Spleen (tissue), 11 donors: ENCODE results near the gene SLC25A34. TPM values are rescaled to one million over a fixed set of nuclear protein-coding genes. Genes with fewer than 3 reads are reported as not detected.

Experiments used
- DNase-seq: peaks from one replicate; pipeline ENCODE4 v3.0.0-alpha.2; 2020
- H3K27ac ChIP-seq, 8 donors: fragments of 200-600 bp; sonication (generic) in 7 of 8; 1 replicate in 4 of 8; 2 replicates in 4 of 8; pipeline versions ENCODE4 v1.5.0 to v1.8.0; 2016 to 2021; ENCODE audit warnings: inconsistent platforms in 4 of 8, mild to moderate bottlenecking in 4 of 8, moderate library complexity in 1 of 8
- H3K27me3 ChIP-seq, 7 donors: fragments of 200-600 bp; sonication (generic) in 6 of 7; replicated peaks in 1 of 7; 1 replicate in 4 of 7; 2 replicates in 3 of 7; pipeline versions ENCODE4 v1.5.0 to v1.8.0; 2016 to 2021; ENCODE audit warnings: inconsistent platforms in 3 of 7, mild to moderate bottlenecking in 1 of 7
- H3K36me3 ChIP-seq, 6 donors: fragments of 200-600 bp; sonication (generic) in 5 of 6; 1 replicate in 4 of 6; 2 replicates in 2 of 6; pipeline versions ENCODE4 v1.5.0 to v1.8.0; 2016 to 2021; ENCODE audit warnings: inconsistent platforms in 2 of 6
- H3K4me1 ChIP-seq, 6 donors: fragments of 200-600 bp; sonication (generic) in 5 of 6; 1 replicate in 3 of 6; 2 replicates in 3 of 6; pipeline versions ENCODE4 v1.5.0 to v1.8.0; 2016 to 2021; ENCODE audit warnings: inconsistent platforms in 3 of 6
- H3K4me3 ChIP-seq, 8 donors: fragments of 200-600 bp; sonication (generic) in 7 of 8; 1 replicate in 4 of 8; 2 replicates in 4 of 8; pipeline versions ENCODE4 v1.5.0 to v1.8.0; 2016 to 2021; ENCODE audit warnings: inconsistent platforms in 4 of 8, mild to moderate bottlenecking in 4 of 8, moderate library complexity in 2 of 8
- H3K9me3 ChIP-seq, 8 donors: fragments of 200-600 bp; sonication (generic) in 7 of 8; 1 replicate in 4 of 8; 2 replicates in 4 of 8; pipeline versions ENCODE4 v1.5.0 to v1.8.0; 2016 to 2021; ENCODE audit warnings: inconsistent platforms in 4 of 8
- CTCF ChIP-seq, 11 experiments: fragments of 200-600 bp in 7 of 11; fragments of 450-650 bp in 4 of 11; sonication (generic) in 4 of 11; IDR thresholded peaks in 8 of 11; conservative IDR thresholded peaks in 3 of 11; 1 replicate in 7 of 11; 2 replicates in 4 of 11; pipeline versions ENCODE4 v1.4.0 to v1.8.0; 2016 to 2021; ENCODE audit warnings: antibody characterized with exemption in 11 of 11, inconsistent platforms in 4 of 11, mild to moderate bottlenecking in 1 of 11
- POLR2A ChIP-seq, 3 donors: fragments of 450-650 bp; IDR thresholded peaks; one replicate each; pipeline ENCODE4 v1.5.1; 2017; ENCODE audit warnings: antibody characterized with exemption in 3 of 3, mild to moderate bottlenecking in 1 of 3
- POLR2AphosphoS5 ChIP-seq, 3 donors: sonication (generic); formaldehyde crosslinking; IDR thresholded peaks; one replicate each; pipeline ENCODE4 v1.5.1; 2017; ENCODE audit warnings: antibody characterized with exemption in 3 of 3
- WGBS, 5 donors: extraction: QIAGEN DNeasy Blood & Tissue Kit in 3 of 5; methylation state at CpG; one replicate each; pipeline versions ENCODE4 v1.1.5 to v1.1.7; 2013 to 2018; 5-methylcytosine and 5-hydroxymethylcytosine counted together
- intact Hi-C: fragments of 100-400 bp; cut with DNase I; formaldehyde crosslinking; loops from one replicate; pipeline ENCODE4 v1.15.0; 2023; ENCODE audit warnings: low total_unique reads
- polyA plus RNA-seq, 3 donors: library from polyadenylated mRNA; stranded (reverse); fragments of 200-250 nt; gene quantifications; one replicate each; pipeline ENCODE4 v1.2.1, GENCODE V29; 2013
- total RNA-seq, 7 donors: library from RNA; depleted of rRNA in 3 of 7; stranded (reverse); fragments of >200 nt in 3 of 7; fragmentation: NEBNext Ultra II Directional in 4 of 7; extraction: Animal tissue kit (Norgen Biotek cat#: 25700) in 4 of 7; gene quantifications; one replicate each; pipeline versions ENCODE4 v1.1.0 to v1.2.1, GENCODE V29; 2016 to 2021
- donor health status: healthy with polysubstance abuse.
- donor health status: DM: no; HTN: no; CAD: no; lungs with moderate emphysema.
- donor health status: DM: no; HTN: no; CAD: no.
- donor health status: Bipolar disorder and iron deficiency.
- donor health status: healthy.
- donor health status: DM: no; HTN: no; CAD: no.
- donor health status: DM: yes; HTN: yes; CAD: no.

Gene SLC25A34
- total and polyA plus RNA-seq, 10 donors = 0.77 to 3.7 (median 2.5) TPM

DNA sequence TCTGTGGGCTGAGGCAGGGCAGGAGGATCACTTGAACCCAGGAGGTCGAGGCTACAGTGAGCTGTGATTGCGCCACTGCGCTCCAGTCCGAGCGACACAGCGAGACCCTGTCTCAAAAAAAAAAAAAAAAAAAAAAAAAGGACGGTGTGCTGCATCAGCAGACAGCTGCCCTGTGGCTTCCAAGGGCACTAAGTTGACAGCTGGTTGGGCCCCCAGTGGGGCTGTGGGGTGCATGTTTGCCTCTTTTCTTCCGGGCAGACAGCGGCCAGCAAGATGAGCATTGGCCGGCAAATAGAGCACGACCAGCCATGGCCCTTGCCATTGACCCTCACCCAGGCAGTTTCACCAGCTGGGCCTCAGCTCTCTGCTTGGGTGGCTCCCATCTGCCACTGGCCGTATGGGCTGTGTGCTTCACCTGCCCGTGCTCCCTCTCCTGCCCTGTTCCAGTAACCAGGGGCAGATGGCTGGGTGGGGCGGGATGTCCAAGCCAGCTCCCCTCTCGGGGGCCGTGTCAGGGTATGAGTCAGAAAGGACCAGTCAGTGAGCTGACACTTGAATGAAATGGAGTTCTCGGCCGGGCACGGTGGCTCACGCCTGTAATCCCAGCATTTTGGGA, 12.3 kb upstream of the SLC25A34 start:
- intact Hi-C loops = no loop called here
- Histone ChIP-seq H3K27me3 (no peaks in the 10 kb centered on the region), H3K36me3 (peaks cover 8 to 100% (median 86%) of the 10 kb centered on the region in 6 donors), H3K27ac (no peak overlapping the region), H3K9me3 (no peaks in the 10 kb centered on the region), H3K4me1 (peaks cover 0 to 13% (median 5%) of the 10 kb centered on the region in 6 donors), H3K4me3 (no peak overlapping the region)
- no peak for TF ChIP-seq POLR2A (IDR thresholded peaks at IDR 0.05)
- TF ChIP-seq POLR2AphosphoS5 (IDR thresholded peaks at IDR 0.05) = peak in 1 of 3 donors; percentile 46
- 83 to 95% (median 93%) methylated on average over 18 to 20 of the region's 20 CpGs for WGBS, 5 donors
- no peak for DNase-seq

GRCh38 chr1:15724949-15725880, 10.8 kb upstream of the SLC25A34 start:
- TF ChIP-seq CTCF (IDR thresholded peaks at IDR 0.05 in 8 of 11, conservative IDR thresholded peaks at IDR 0.05 in 3 of 11) (no peak), POLR2A (IDR thresholded peaks at IDR 0.05) (no peak), POLR2AphosphoS5 (IDR thresholded peaks at IDR 0.05) (peak in 1 of 3 donors; percentile 40)
- Histone ChIP-seq H3K9me3 (no peaks in the 10 kb centered on the region), H3K27me3 (no peaks in the 10 kb centered on the region), H3K4me3 (no peak overlapping the region), H3K27ac (no peak overlapping the region), H3K4me1 (peaks cover 0 to 21% (median 10%) of the 10 kb centered on the region in 6 donors), H3K36me3 (peaks cover 8 to 100% (median 85%) of the 10 kb centered on the region in 6 donors)
- intact Hi-C loops = no loop called here
- WGBS, 5 donors = 73 to 86% (median 85%) methylated on average over 12 to 26 of the region's 26 CpGs
- DNase-seq = no peak

- Histone ChIP-seq H3K4me1 (peaks cover 0 to 21% (median 10%) of the 10 kb centered on the region in 6 donors), H3K9me3 (no peaks in the 10 kb centered on the region), H3K36me3 (peaks cover 8 to 100% (median 88%) of the 10 kb centered on the region in 6 donors), H3K27ac (no peak overlapping the region), H3K4me3 (no peak overlapping the region), H3K27me3 (no peaks in the 10 kb centered on the region)
- no peak for DNase-seq
- intact Hi-C loops = no loop called here
- no peak for TF ChIP-seq POLR2A (IDR thresholded peaks at IDR 0.05)
- TF ChIP-seq CTCF (IDR thresholded peaks at IDR 0.05 in 8 of 11, conservative IDR thresholded peaks at IDR 0.05 in 3 of 11) = no peak
- no peak for TF ChIP-seq POLR2AphosphoS5 (IDR thresholded peaks at IDR 0.05)
- WGBS, 5 donors = 93 to 98% (median 97%) methylated on average over 7 to 9 of the region's 9 CpGs
Observed at GRCh38 chr1:15726508-15726907, 9.6 kb upstream of the SLC25A34 start.

GRCh38 chr1:15727021-15727420, 9.0 kb upstream of the SLC25A34 start:
- DNase-seq = no peak
- Histone ChIP-seq H3K27ac (no peak overlapping the region), H3K4me1 (peaks cover 0 to 21% (median 10%) of the 10 kb centered on the region in 6 donors), H3K36me3 (peaks cover 8 to 100% (median 89%) of the 10 kb centered on the region in 6 donors), H3K9me3 (no peaks in the 10 kb centered on the region), H3K4me3 (no peak overlapping the region), H3K27me3 (no peaks in the 10 kb centered on the region)
- intact Hi-C loops = no loop called here
- TF ChIP-seq POLR2AphosphoS5 (IDR thresholded peaks at IDR 0.05) (no peak), CTCF (IDR thresholded peaks at IDR 0.05 in 8 of 11, conservative IDR thresholded peaks at IDR 0.05 in 3 of 11) (no peak), POLR2A (IDR thresholded peaks at IDR 0.05) (no peak)
- WGBS, 5 donors = 85 to 93% (median 92%) methylated on average over 13 to 21 of the region's 21 CpGs
